HUES6 (cell line): ENCODE measurements around the gene ADPGK.
"Not testable (repeated sequence)": the region's sequence is repeated elsewhere in the genome, so short reads cannot be mapped to it uniquely, and the experiment has no call there.

Experiments used
- H3K27ac ChIP-seq: 2 replicates; pipeline ENCODE4 v1.7.0; 2013; ENCODE audit warnings: low read depth, mild to moderate bottlenecking, low read length, inconsistent platforms
- H3K27me3 ChIP-seq: 2 replicates; pipeline ENCODE4 v1.6.1; 2013; ENCODE audit warnings: low read length; ENCODE audit not compliant: control insufficient read depth, insufficient read depth
- H3K36me3 ChIP-seq: 2 replicates; pipeline ENCODE4 v1.6.1; 2013; ENCODE audit warnings: low read length; ENCODE audit not compliant: control insufficient read depth, insufficient read depth
- H3K4me1 ChIP-seq: 2 replicates; pipeline ENCODE4 v1.6.1; 2013; ENCODE audit warnings: low read length; ENCODE audit not compliant: control insufficient read depth, insufficient read depth
- H3K4me3 ChIP-seq: 2 replicates; pipeline ENCODE4 v1.5.1; 2013; ENCODE audit warnings: low read depth, low read length
- H3K9ac ChIP-seq: one replicate; pipeline ENCODE4 v1.6.1; 2013; ENCODE audit warnings: mild to moderate bottlenecking, low read length
- H3K9me3 ChIP-seq: 2 replicates; pipeline ENCODE4 v1.6.1; 2013; ENCODE audit warnings: low read depth, low read length; ENCODE audit not compliant: control insufficient read depth, insufficient read depth

Gene ADPGK

GRCh38 chr15:72740219-72740618, 43.3 kb downstream of the ADPGK start:
- H3K27me3 ChIP-seq, result no peaks in the 10 kb centered on the region
- H3K4me1 ChIP-seq, result no peaks in the 10 kb centered on the region
- H3K27ac ChIP-seq, result no peak overlapping the region
- no peak overlapping the region for H3K9ac ChIP-seq
- H3K9me3 ChIP-seq, result peaks cover 6% of the 10 kb centered on the region; the same call in 1 of the 2 replicates
- no peak overlapping the region for H3K4me3 ChIP-seq
- peaks cover 57% of the 10 kb centered on the region for H3K36me3 ChIP-seq

GRCh38 chr15:72737723-72738122, 45.8 kb downstream of the ADPGK start:
- H3K9ac ChIP-seq, result no peak overlapping the region
- peaks cover 70% of the 10 kb centered on the region for H3K36me3 ChIP-seq
- no peak overlapping the region for H3K27ac ChIP-seq
- H3K27me3 ChIP-seq, result no peaks in the 10 kb centered on the region
- H3K9me3 ChIP-seq, result peaks cover 6% of the 10 kb centered on the region; the same call in 1 of the 2 replicates
- no peak overlapping the region for H3K4me3 ChIP-seq
- no peaks in the 10 kb centered on the region for H3K4me1 ChIP-seq

GRCh38 chr15:72737061-72737460, 46.5 kb downstream of the ADPGK start:
- Histone ChIP-seq H3K36me3 (peaks cover 74% of the 10 kb centered on the region), H3K4me1 (no peaks in the 10 kb centered on the region), H3K9me3 (0 out of 2 replicates have a peak, but pooled peaks cover 1% of the 10 kb centered on the region), H3K27ac (no peak overlapping the region), H3K4me3 (no peak overlapping the region), H3K27me3 (no peaks in the 10 kb centered on the region), H3K9ac (no peak overlapping the region)

GRCh38 chr15:72735111-72735510, 48.4 kb downstream of the ADPGK start:
- no peak overlapping the region for H3K4me3 ChIP-seq
- H3K9ac ChIP-seq, result no peak overlapping the region
- no peaks in the 10 kb centered on the region for H3K4me1 ChIP-seq
- no peak overlapping the region for H3K27ac ChIP-seq
- no peaks in the 10 kb centered on the region for H3K27me3 ChIP-seq
- H3K36me3 ChIP-seq, result peaks cover 79% of the 10 kb centered on the region
- H3K9me3 ChIP-seq, result no peaks in the 10 kb centered on the region

GRCh38 chr15:72733941-72734738, 49.4 kb downstream of the ADPGK start:
- Histone ChIP-seq H3K9ac (no peak overlapping the region), H3K9me3 (no peaks in the 10 kb centered on the region), H3K4me3 (no peak overlapping the region), H3K27me3 (no peaks in the 10 kb centered on the region), H3K27ac (no peak overlapping the region), H3K36me3 (peaks cover 70% of the 10 kb centered on the region), H3K4me1 (no peaks in the 10 kb centered on the region)

- Histone ChIP-seq H3K9me3 (no peaks in the 10 kb centered on the region), H3K36me3 (peaks cover 53% of the 10 kb centered on the region), H3K27ac (no peak overlapping the region), H3K27me3 (no peaks in the 10 kb centered on the region), H3K9ac (no peak overlapping the region), H3K4me3 (no peak overlapping the region), H3K4me1 (no peaks in the 10 kb centered on the region)
Measured at GRCh38 chr15:72732516-72732915, 51.0 kb downstream of the ADPGK start.

GRCh38 chr15:72732086-72732485, 51.5 kb downstream of the ADPGK start:
- Histone ChIP-seq H3K4me1 (no peaks in the 10 kb centered on the region), H3K27me3 (no peaks in the 10 kb centered on the region), H3K27ac (no peak overlapping the region), H3K36me3 (peaks cover 49% of the 10 kb centered on the region), H3K4me3 (no peak overlapping the region), H3K9me3 (no peaks in the 10 kb centered on the region), H3K9ac (no peak overlapping the region)

GRCh38 chr15:72728821-72729220, 54.7 kb downstream of the ADPGK start:
- no peak overlapping the region for H3K4me3 ChIP-seq
- H3K9me3 ChIP-seq, result no peaks in the 10 kb centered on the region
- no peaks in the 10 kb centered on the region for H3K4me1 ChIP-seq
- peaks cover 28% of the 10 kb centered on the region for H3K36me3 ChIP-seq
- no peak overlapping the region for H3K27ac ChIP-seq
- no peaks in the 10 kb centered on the region for H3K27me3 ChIP-seq
- H3K9ac ChIP-seq, result no peak overlapping the region

GRCh38 chr15:72728249-72728648, 55.3 kb downstream of the ADPGK start:
- H3K9ac ChIP-seq, H3K4me3 ChIP-seq, H3K9me3 ChIP-seq, H3K27me3 ChIP-seq, H3K4me1 ChIP-seq, H3K27ac ChIP-seq: not testable (repeated sequence)
- H3K36me3 ChIP-seq, result peaks cover 28% of the 10 kb centered on the region

GRCh38 chr15:72727154-72727553, 56.4 kb downstream of the ADPGK start:
- Histone ChIP-seq H3K36me3 (peaks cover 21% of the 10 kb centered on the region), H3K27me3 (no peaks in the 10 kb centered on the region), H3K4me1 (peaks cover 2% of the 10 kb centered on the region; the same call in 1 of the 2 replicates), H3K9me3 (no peaks in the 10 kb centered on the region), H3K4me3 (no peak overlapping the region), H3K9ac (no peak overlapping the region), H3K27ac (no peak overlapping the region)

- not testable (repeated sequence) for H3K27me3 ChIP-seq, H3K27ac ChIP-seq, H3K4me1 ChIP-seq, H3K9me3 ChIP-seq, H3K4me3 ChIP-seq, H3K36me3 ChIP-seq, H3K9ac ChIP-seq
Measured at GRCh38 chr15:72725851-72726250, 57.7 kb downstream of the ADPGK start.
